Keratinocyte (primary cell): ENCODE data around the gene DNAH3. TPM values are rescaled to one million over a fixed set of nuclear protein-coding genes. Genes with fewer than 3 reads are reported as not detected.

ENCODE experiments used
- DNase-seq: peaks from one replicate; pipeline ENCODE4 v3.0.0-alpha.2; 2011; ENCODE audit warnings: low read depth, missing footprints, low spot score
- FAIRE-seq: peaks from 2 replicates; lab custom pipeline; 2011; peaks lifted over from hg19 to GRCh38; lab: Jason Lieb, UNC
- H2AFZ ChIP-seq: 2 replicates; pipeline ENCODE4 v1.6.0; 2012; ENCODE audit warnings: low read length, control low read depth, inconsistent platforms; ENCODE audit not compliant: control insufficient read depth
- H3K27ac ChIP-seq: 2 replicates; pipeline ENCODE4 v1.5.1; 2011; ENCODE audit warnings: low read length; ENCODE audit not compliant: control insufficient read depth, insufficient read depth
- H3K27me3 ChIP-seq: 3 replicates; pipeline ENCODE4 v1.6.0; 2011; ENCODE audit warnings: low read length; ENCODE audit not compliant: control insufficient read depth, insufficient read depth; ENCODE audit errors: extremely low read depth
- H3K36me3 ChIP-seq, 2 experiments: 2 replicates in 1 of 2; 3 replicates in 1 of 2; pipeline ENCODE4 v1.5.1; 2011; ENCODE audit warnings: low read length in 2 of 2, mild to moderate bottlenecking in 1 of 2; ENCODE audit not compliant: control insufficient read depth in 2 of 2, insufficient read depth in 2 of 2; ENCODE audit errors: extremely low read depth in 1 of 2
- H3K4me1 ChIP-seq: 3 replicates; pipeline ENCODE4 v1.5.1; 2011; ENCODE audit warnings: low read length; ENCODE audit not compliant: control insufficient read depth, insufficient read depth; ENCODE audit errors: extremely low read depth
- H3K4me2 ChIP-seq: 3 replicates; pipeline ENCODE4 v1.6.0; 2011; ENCODE audit warnings: low read depth, low read length; ENCODE audit not compliant: control insufficient read depth, insufficient read depth; ENCODE audit errors: extremely low read depth
- H3K4me3 ChIP-seq, 3 experiments: fragments of 200-600 bp in 1 of 3; sonication (generic) in 1 of 3; 2 replicates in 2 of 3; 3 replicates in 1 of 3; pipeline ENCODE4 v1.5.1; 2011 to 2016; ENCODE audit warnings: low read length in 3 of 3, mild to moderate bottlenecking in 3 of 3, control low read depth in 2 of 3, inconsistent platforms in 1 of 3, low read depth in 1 of 3, mixed read lengths in 1 of 3, mixed run types in 1 of 3, moderate library complexity in 1 of 3; ENCODE audit not compliant: control insufficient read depth in 2 of 3, insufficient read depth in 2 of 3; ENCODE audit errors: extremely low read depth in 1 of 3
- H3K79me2 ChIP-seq: 2 replicates; pipeline ENCODE4 v1.6.0; 2012; ENCODE audit warnings: low read length; ENCODE audit not compliant: control insufficient read depth, insufficient read depth
- H3K9ac ChIP-seq: 3 replicates; pipeline ENCODE4 v1.6.0; 2011; ENCODE audit warnings: low read length; ENCODE audit not compliant: control insufficient read depth, insufficient read depth; ENCODE audit errors: extremely low read depth
- H3K9me1 ChIP-seq: 3 replicates; pipeline ENCODE4 v1.6.0; 2011; ENCODE audit warnings: low read length; ENCODE audit not compliant: control insufficient read depth, insufficient read depth; ENCODE audit errors: extremely low read depth
- H3K9me3 ChIP-seq: 2 replicates; pipeline ENCODE4 v1.5.1; 2012; ENCODE audit warnings: low read depth, low read length; ENCODE audit not compliant: control insufficient read depth
- H4K20me1 ChIP-seq: 3 replicates; pipeline ENCODE4 v1.6.0; 2011; ENCODE audit warnings: low read length; ENCODE audit not compliant: control insufficient read depth, insufficient read depth; ENCODE audit errors: extremely low read depth
- EZH2 ChIP-seq: IDR thresholded peaks from one replicate; pipeline ENCODE4 v1.6.1; 2012; ENCODE audit warnings: inconsistent platforms, mild to moderate bottlenecking, low read length, moderate library complexity
- dilution Hi-C: fragments of 300-500 bp; cut with MboI; formaldehyde crosslinking; loops from one replicate; pipeline ENCODE4 v1.7.0; 2020; ENCODE audit warnings: low sequenced_read_pairs; ENCODE audit not compliant: extremely low pct_ligation_motif_present
- polyA plus RNA-seq, 5 experiments: library from polyadenylated mRNA; depleted of rRNA in 3 of 5; stranded (reverse) in 3 of 5; stranded (forward) in 1 of 5; unstranded in 1 of 5; fragments of >200 nt; gene quantifications; 1 replicate in 1 of 5; 2 replicates in 3 of 5; 3 replicates in 1 of 5; pipeline versions ENCODE4 v1.2.1 to v1.2.3, GENCODE V29; 2011 to 2012; ENCODE audit warnings: missing spikeins in 2 of 5, low read depth in 1 of 5, low replicate concordance in 1 of 5
- TF ChIP-seq, protein P1 (sequence below), 3 experiments: IDR thresholded peaks in 1 of 3; conservative IDR thresholded peaks in 1 of 3; optimal IDR thresholded peaks in 1 of 3; 2 replicates in 2 of 3; 3 replicates in 1 of 3; pipeline versions ENCODE3 to v1.5.1; 2011; ENCODE audit warnings: low read length in 3 of 3, mild to moderate bottlenecking in 3 of 3, moderate library complexity in 2 of 3, control low read depth in 1 of 3, inconsistent platforms in 1 of 3; ENCODE audit not compliant: insufficient read depth in 2 of 3; ENCODE audit errors: extremely low read depth in 1 of 3

Gene DNAH3
- polyA plus RNA-seq, 1 donor (not counting 4 experiments of a cell fraction or from before 2014, with no cell fraction given) = 1.2 TPM

DNA sequence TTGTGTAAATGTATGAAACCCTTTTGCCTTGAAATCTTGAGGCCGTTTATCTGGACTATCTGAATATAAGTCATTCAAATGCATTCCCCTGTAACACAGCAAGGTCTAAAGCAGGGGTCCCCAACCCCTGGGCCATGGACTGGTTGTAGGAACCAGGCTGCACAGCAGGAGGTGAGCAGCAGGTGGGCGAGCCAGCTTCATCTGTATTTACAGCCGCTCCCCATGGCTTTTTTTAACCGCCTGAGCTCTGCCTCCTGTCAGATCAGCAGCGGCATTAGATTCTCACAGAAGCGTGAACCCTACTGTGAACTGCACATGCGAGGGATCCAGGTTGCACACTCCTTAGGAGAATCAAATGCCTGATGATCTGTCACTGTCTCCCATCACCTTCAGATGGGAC lies 24.1 kb downstream of the DNAH3 start:
- dilution Hi-C loops = no loop called here

DNA sequence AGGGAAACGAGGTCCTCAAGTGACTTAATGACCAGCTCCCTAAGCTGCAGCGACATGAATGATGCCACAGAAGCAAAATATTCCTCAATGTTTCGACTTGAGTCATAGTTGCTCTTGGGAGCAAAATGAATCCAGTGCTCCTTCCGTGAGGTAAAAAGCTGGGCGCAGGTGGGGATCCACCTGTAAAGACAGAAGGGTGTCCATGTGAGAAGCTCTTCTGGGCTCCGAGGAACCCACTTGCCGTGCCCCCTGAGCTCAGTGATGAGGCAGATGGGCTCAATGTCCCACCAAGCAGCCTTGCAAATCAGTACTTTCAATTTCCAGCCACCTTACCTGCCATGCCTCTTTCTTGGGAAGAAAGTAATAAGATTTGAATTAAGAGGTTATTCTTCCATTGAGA lies 25.5 kb downstream of the DNAH3 start:
- H2AFZ ChIP-seq = no peak overlapping the region
- H3K9me1 ChIP-seq = no peaks in the 10 kb centered on the region
- no peaks in the 10 kb centered on the region for H3K4me1 ChIP-seq
- H3K4me2 ChIP-seq = no peak overlapping the region
- H3K27me3 ChIP-seq = peaks cover 7% of the 10 kb centered on the region
- FAIRE-seq (no peak), DNase-seq (no peak)
- H3K4me3 ChIP-seq = no peak overlapping the region
- dilution Hi-C loops = no loop called here
- no peak overlapping the region for H3K9ac ChIP-seq
- H3K27ac ChIP-seq = no peak overlapping the region
- TF ChIP-seq, protein P1, sequence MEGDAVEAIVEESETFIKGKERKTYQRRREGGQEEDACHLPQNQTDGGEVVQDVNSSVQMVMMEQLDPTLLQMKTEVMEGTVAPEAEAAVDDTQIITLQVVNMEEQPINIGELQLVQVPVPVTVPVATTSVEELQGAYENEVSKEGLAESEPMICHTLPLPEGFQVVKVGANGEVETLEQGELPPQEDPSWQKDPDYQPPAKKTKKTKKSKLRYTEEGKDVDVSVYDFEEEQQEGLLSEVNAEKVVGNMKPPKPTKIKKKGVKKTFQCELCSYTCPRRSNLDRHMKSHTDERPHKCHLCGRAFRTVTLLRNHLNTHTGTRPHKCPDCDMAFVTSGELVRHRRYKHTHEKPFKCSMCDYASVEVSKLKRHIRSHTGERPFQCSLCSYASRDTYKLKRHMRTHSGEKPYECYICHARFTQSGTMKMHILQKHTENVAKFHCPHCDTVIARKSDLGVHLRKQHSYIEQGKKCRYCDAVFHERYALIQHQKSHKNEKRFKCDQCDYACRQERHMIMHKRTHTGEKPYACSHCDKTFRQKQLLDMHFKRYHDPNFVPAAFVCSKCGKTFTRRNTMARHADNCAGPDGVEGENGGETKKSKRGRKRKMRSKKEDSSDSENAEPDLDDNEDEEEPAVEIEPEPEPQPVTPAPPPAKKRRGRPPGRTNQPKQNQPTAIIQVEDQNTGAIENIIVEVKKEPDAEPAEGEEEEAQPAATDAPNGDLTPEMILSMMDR (optimal IDR thresholded peaks at IDR 0.05 in 1 of 3, IDR thresholded peaks at IDR 0.05 in 1 of 3, conservative IDR thresholded peaks at IDR 0.05 in 1 of 3; ENCODE audit: extremely low read depth in 1 of 3, insufficient read depth in 2 of 3, low read length in 3 of 3) = no peak
- no peak for TF ChIP-seq EZH2
- H3K36me3 ChIP-seq = no peaks in the 10 kb centered on the region
- no peaks in the 10 kb centered on the region for H4K20me1 ChIP-seq
- no peaks in the 10 kb centered on the region for H3K79me2 ChIP-seq
- H3K9me3 ChIP-seq = no peaks in the 10 kb centered on the region

More for the DNA sequence above, 24.1 kb downstream of the DNAH3 start:
- FAIRE-seq (no peak), DNase-seq (no peak)
- Histone ChIP-seq H3K9ac (no peak overlapping the region), H3K4me1 (no peaks in the 10 kb centered on the region), H3K9me1 (no peaks in the 10 kb centered on the region), H3K36me3 (no peaks in the 10 kb centered on the region), H3K27ac (no peak overlapping the region), H3K9me3 (no peaks in the 10 kb centered on the region), H4K20me1 (no peaks in the 10 kb centered on the region), H3K4me2 (no peak overlapping the region), H2AFZ (no peak overlapping the region), H3K4me3 (no peak overlapping the region), H3K79me2 (no peaks in the 10 kb centered on the region), H3K27me3 (peaks cover 7% of the 10 kb centered on the region)
- no peak for TF ChIP-seq EZH2
- TF ChIP-seq, protein P1 (optimal IDR thresholded peaks at IDR 0.05 in 1 of 3, IDR thresholded peaks at IDR 0.05 in 1 of 3, conservative IDR thresholded peaks at IDR 0.05 in 1 of 3; ENCODE audit: extremely low read depth in 1 of 3, insufficient read depth in 2 of 3, low read length in 3 of 3) = no peak
